SK-N-MC (cell line): ENCODE data around the gene FHOD3.

ENCODE experiments used
- EZH2 ChIP-seq: fragments of 200-600 bp; sonication (generic); IDR thresholded peaks from one replicate; pipeline ENCODE4 v1.6.1; 2017; ENCODE audit warnings: antibody characterized with exemption
- POLR2AphosphoS5 ChIP-seq: IDR thresholded peaks from 2 replicates; pipeline ENCODE4 v1.6.1; 2012; ENCODE audit warnings: mild to moderate bottlenecking, low read depth, low read length, borderline replicate concordance

DNA sequence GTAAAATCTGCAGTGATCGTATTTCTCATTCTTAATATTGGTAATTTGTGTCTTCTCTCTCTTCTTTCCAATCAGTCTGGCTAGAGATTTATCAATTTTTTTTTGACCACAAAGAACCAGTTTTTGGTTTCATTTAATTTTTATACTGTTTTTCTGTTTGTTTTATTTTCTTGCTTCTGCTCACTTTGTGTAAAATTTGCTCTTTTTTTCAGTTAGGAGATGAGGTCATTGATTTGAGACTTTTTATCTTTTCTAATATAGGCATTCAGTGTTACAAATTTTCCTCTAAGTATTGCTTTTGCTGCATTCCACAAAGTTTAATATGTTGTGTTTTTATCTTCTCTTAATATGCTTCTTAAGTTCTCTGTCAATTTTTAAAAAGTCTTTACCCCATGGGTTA, 370.8 kb downstream of the FHOD3 start:
- TF ChIP-seq EZH2, result no peak
- no peak for TF ChIP-seq POLR2AphosphoS5
